SKM-1 treated with dmso at 0.1 percent for 144 hours (cell line): ENCODE data around the gene TOMM20.

Source experiments
- DNase-seq: peaks from one replicate; lab custom pipeline; 2025; ENCODE audit not compliant: unreplicated experiment; lab: John Stamatoyannopoulos, UW

Gene TOMM20

GRCh38 chr1:235136111-235136510 is 7.5 kb upstream of the TOMM20 start:
- no peak for DNase-seq

- no peak for DNase-seq
Observed at GRCh38 chr1:235134171-235134570, 5.5 kb upstream of the TOMM20 start.

- no peak for DNase-seq
Observed at GRCh38 chr1:235133086-235133485, 4.4 kb upstream of the TOMM20 start.

GRCh38 chr1:235131961-235132360 is 3.3 kb upstream of the TOMM20 start:
- DNase-seq = no peak

GRCh38 chr1:235130766-235131270 is 2.2 kb upstream of the TOMM20 start:
- no peak for DNase-seq

- no peak for DNase-seq
Observed at GRCh38 chr1:235129774-235130570, 1.3 kb upstream of the TOMM20 start.

GRCh38 chr1:235127732-235128455 is 743 bp downstream of the TOMM20 start:
- no peak for DNase-seq

- DNase-seq = no peak
Observed at GRCh38 chr1:235127203-235127602, 1.4 kb downstream of the TOMM20 start.

- DNase-seq = no peak
Observed at GRCh38 chr1:235124665-235125064, 4.0 kb downstream of the TOMM20 start.

- no peak for DNase-seq
Observed at GRCh38 chr1:235124111-235124510, 4.5 kb downstream of the TOMM20 start.

GRCh38 chr1:235122348-235122747 is 6.3 kb downstream of the TOMM20 start:
- DNase-seq = no peak

- DNase-seq = no peak
Observed at GRCh38 chr1:235113183-235113917, 15.3 kb downstream of the TOMM20 start.

- no peak for DNase-seq
Observed at GRCh38 chr1:235112297-235113182, 16.1 kb downstream of the TOMM20 start.

- DNase-seq = no peak
Observed at GRCh38 chr1:235111107-235111506, 17.5 kb downstream of the TOMM20 start.

- DNase-seq = no peak
Observed at GRCh38 chr1:235108876-235109275, 19.8 kb downstream of the TOMM20 start.

GRCh38 chr1:235108185-235108593 is 20.4 kb downstream of the TOMM20 start:
- no peak for DNase-seq

GRCh38 chr1:235107368-235108184 is 21.1 kb downstream of the TOMM20 start:
- no peak for DNase-seq

GRCh38 chr1:235106457-235106856 is 22.2 kb downstream of the TOMM20 start:
- DNase-seq = no peak
